ENCODE measurements around the gene SLC39A10. TPM values are rescaled to one million over a fixed set of nuclear protein-coding genes. Genes with fewer than 3 reads are reported as not detected.

The SLC39A10 gene
- total and polyA plus RNA-seq, 9 of the 15 experiments (the other 6 are each of a cell fraction or from before 2014, with no cell fraction given), result 12.5 to 40.1 (median 23.1) TPM

GRCh38 chr2:195695002-195695631, 38.1 kb downstream of the SLC39A10 start:
- H3K9me3 ChIP-seq (replicated peaks; ENCODE audit: control insufficient read depth, insufficient read depth, low read depth, low read length), result peaks cover 3% of the 10 kb centered on the region; the same call in 1 of the 2 replicates
- ChIA-PET POLR2A (no interaction called here), CTCF (ENCODE audit: low intra/inter-chr PET ratio) (no interaction called here)
- H3K4me2 ChIP-seq (ENCODE audit: insufficient read depth, low read length), result 0 out of 2 replicates have a peak overlapping the region, but pooled peaks have one; percentile 29
- H2AFZ ChIP-seq (ENCODE audit: low read depth, low read length), result peak overlapping the region; percentile 63; the same call in 1 of the 2 replicates
- in situ Hi-C loops (cut with MboI) (no loop called here), intact Hi-C loops (cut with micrococcal nuclease) (no loop called here)
- H3K4me3 ChIP-seq, result no peak overlapping the region
- peaks cover 0 to 6% of the 10 kb centered on the region in 2 experiments; a peak in 3 of 5 replicates for H3K4me1 ChIP-seq (replicated peaks in 1 of 2; ENCODE audit: control insufficient read depth in 2 of 2, insufficient read depth in 2 of 2, low read length in 2 of 2)
- no peaks in the 10 kb centered on the region for H3K36me3 ChIP-seq (ENCODE audit: control insufficient read depth, insufficient read depth, low read length)
- H3K27ac ChIP-seq (ENCODE audit: extremely low read depth, low read depth, low read length), result peak overlapping the region; percentile 62; the same call in 2 of the 3 replicates
- no peaks in the 10 kb centered on the region for H4K20me1 ChIP-seq (replicated peaks; ENCODE audit: control insufficient read depth, insufficient read depth, low read length)
- BruUV-seq (replicated peaks), result no TSS peak
- FAIRE-seq, result no peak
- 31% methylated on average over 6 of the region's 8 CpGs for WGBS (ENCODE audit: insufficient coverage, low coverage, missing lambda C conversion rate)
- peak; percentile 82 for ATAC-seq
- no peaks in the 10 kb centered on the region for H3K9me1 ChIP-seq (ENCODE audit: control insufficient read depth, insufficient read depth, low read length)
- peak overlapping the region; percentile 17 to 84; a peak in 3 of 4 replicates for H3K9ac ChIP-seq (ENCODE audit: insufficient read depth in 1 of 2, low read depth in 2 of 2, low read length in 2 of 2)
- DNase-seq (ENCODE audit: extremely low read depth in 1 of 4, low spot score in 3 of 4), result peak in 3 of 4 experiments; percentile 6 to 41 (median 14)
- peaks cover 47% of the 10 kb centered on the region for H3K79me2 ChIP-seq (ENCODE audit: control insufficient read depth, insufficient read depth, low read length)
- no peaks in the 10 kb centered on the region for H3K27me3 ChIP-seq (ENCODE audit: control insufficient read depth in 2 of 2, insufficient read depth in 2 of 2, low read length in 2 of 2)
- TF ChIP-seq BCLAF1 (IDR thresholded peaks at IDR 0.05; ENCODE audit: borderline replicate concordance in 1 of 2, control insufficient read depth in 1 of 2, low read depth in 2 of 2, low read length in 1 of 2), result no peak
- 0 out of 2 replicates have a peak, but pooled peaks have one; percentile 0 for TF ChIP-seq CHAMP1 (IDR thresholded peaks at IDR 0.05)
- no peak for TF ChIP-seq KAT7 (CRISPR knock-in tag; IDR thresholded peaks at IDR 0.05; ENCODE audit: borderline replicate concordance)
- no peak for TF ChIP-seq ZNF57 (CRISPR knock-in tag; IDR thresholded peaks at IDR 0.05)
- TF ChIP-seq, protein P1, sequence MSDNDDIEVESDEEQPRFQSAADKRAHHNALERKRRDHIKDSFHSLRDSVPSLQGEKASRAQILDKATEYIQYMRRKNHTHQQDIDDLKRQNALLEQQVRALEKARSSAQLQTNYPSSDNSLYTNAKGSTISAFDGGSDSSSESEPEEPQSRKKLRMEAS (CRISPR knock-in tag; IDR thresholded peaks at IDR 0.05), result no peak
- TF ChIP-seq ARID1B (IDR thresholded peaks at IDR 0.05), result 0 out of 2 replicates have a peak, but pooled peaks have one; percentile 21
- TF ChIP-seq DPF2 (IDR thresholded peaks at IDR 0.05), result peak; percentile 43; the same call in 1 of the 2 replicates
- no peak for TF ChIP-seq HDAC3 (IDR thresholded peaks at IDR 0.05; ENCODE audit: borderline replicate concordance, partially characterized antibody)
- no peak for TF ChIP-seq HLTF (IDR thresholded peaks at IDR 0.05)
- TF ChIP-seq SAFB (IDR thresholded peaks at IDR 0.05; ENCODE audit: borderline replicate concordance, low read depth, low read length), result no peak
- peak; percentile 72 for TF ChIP-seq NFE2 (IDR thresholded peaks at IDR 0.05; ENCODE audit: low read depth)
- no peak for TF ChIP-seq HDAC8 (tag; IDR thresholded peaks at IDR 0.05)
- TF ChIP-seq, protein P2, sequence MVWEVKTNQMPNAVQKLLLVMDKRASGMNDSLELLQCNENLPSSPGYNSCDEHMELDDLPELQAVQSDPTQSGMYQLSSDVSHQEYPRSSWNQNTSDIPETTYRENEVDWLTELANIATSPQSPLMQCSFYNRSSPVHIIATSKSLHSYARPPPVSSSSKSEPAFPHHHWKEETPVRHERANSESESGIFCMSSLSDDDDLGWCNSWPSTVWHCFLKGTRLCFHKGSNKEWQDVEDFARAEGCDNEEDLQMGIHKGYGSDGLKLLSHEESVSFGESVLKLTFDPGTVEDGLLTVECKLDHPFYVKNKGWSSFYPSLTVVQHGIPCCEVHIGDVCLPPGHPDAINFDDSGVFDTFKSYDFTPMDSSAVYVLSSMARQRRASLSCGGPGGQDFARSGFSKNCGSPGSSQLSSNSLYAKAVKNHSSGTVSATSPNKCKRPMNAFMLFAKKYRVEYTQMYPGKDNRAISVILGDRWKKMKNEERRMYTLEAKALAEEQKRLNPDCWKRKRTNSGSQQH (CRISPR knock-in tag; IDR thresholded peaks at IDR 0.05), result no peak
- no peak for TF ChIP-seq PCBP2 (IDR thresholded peaks at IDR 0.05; ENCODE audit: low read depth, low read length, poor library complexity, severe bottlenecking)
- no peak for TF ChIP-seq NR2F6 (CRISPR knock-in tag; IDR thresholded peaks at IDR 0.05)

Measured in K562 (cell line).